HG03342 (cell line): ENCODE data around the gene SRCAP.

Source experiments
- ATAC-seq: cut with Tn5 transposase; IDR thresholded peaks from one replicate; pipeline ENCODE4 v1.9.1; 2021; ENCODE audit warnings: mild to moderate bottlenecking, moderate library complexity; ENCODE audit not compliant: unreplicated experiment

SRCAP gene

GRCh38 chr16:30787613-30788378, 88.8 kb downstream of the SRCAP start:
- no peak for ATAC-seq
